ENCODE measurements around the gene NPB. TPM values are rescaled to one million over a fixed set of nuclear protein-coding genes. Genes with fewer than 3 reads are reported as not detected.

NPB gene
- total and polyA plus RNA-seq, 2 donors (not counting 1 experiment from before 2014, with no cell fraction given) = 0.44 TPM; not detected in 1

GRCh38 chr17:81906476-81907218 is 4.6 kb downstream of the NPB start:
- CTCF ChIA-PET = no interaction called here
- WGBS (ENCODE audit: insufficient coverage) = 92% methylated on average over 15 of the region's 15 CpGs
- no peak for ATAC-seq (ENCODE audit: low read depth)

More at GRCh38 chr17:81906476-81907218, 4.6 kb downstream of the NPB start:
- no peak overlapping the region for H3K4me3 ChIP-seq (ENCODE audit: control extremely low read depth in 1 of 5, extremely low read depth in 1 of 5, insufficient read depth in 1 of 5, low read depth in 2 of 5, low read length in 4 of 5)
- H2AFZ ChIP-seq (ENCODE audit: insufficient read depth, low read depth, low read length, poor library complexity, severe bottlenecking) = no peak overlapping the region
- no peak overlapping the region for H3K27ac Mint-ChIP-seq
- H3K79me2 ChIP-seq (ENCODE audit: control insufficient read depth, insufficient read depth, low read length) = peaks cover 24% of the 10 kb centered on the region
- peaks cover 0 to 10% (median 2%) of the 10 kb centered on the region in 4 experiments for H3K27me3 ChIP-seq (replicated peaks in 1 of 4; ENCODE audit: control extremely low read depth in 1 of 4, control insufficient read depth in 3 of 4, insufficient read depth in 4 of 4, low read length in 3 of 4)
- no peaks in the 10 kb centered on the region for H3K27me3 Mint-ChIP-seq
- peaks cover 9% of the 10 kb centered on the region for H3K4me1 Mint-ChIP-seq
- H3K9ac ChIP-seq (ENCODE audit: low read length) = no peak overlapping the region
- peaks cover 22% of the 10 kb centered on the region for H4K20me1 ChIP-seq (ENCODE audit: control insufficient read depth, insufficient read depth, low read length, poor library complexity, severe bottlenecking)
- POLR2A ChIA-PET = no interaction called here
- no peak overlapping the region for H3K4me2 ChIP-seq (replicated peaks; ENCODE audit: low read depth, low read length, poor library complexity, severe bottlenecking)
- peaks cover 0 to 1% (median 0%) of the 10 kb centered on the region in 3 donors for H3K9me3 ChIP-seq (ENCODE audit: control extremely low read depth in 1 of 3, control insufficient read depth in 2 of 3, insufficient read depth in 1 of 3, low read length in 2 of 3)
- H3K27ac ChIP-seq (ENCODE audit: low read length in 2 of 2) = no peak overlapping the region
- no peak for DNase-seq
- peaks cover 0 to 20% of the 10 kb centered on the region in 2 experiments for H3K36me3 ChIP-seq (replicated peaks in 1 of 2; ENCODE audit: control extremely low read depth in 1 of 2, control insufficient read depth in 1 of 2, extremely low read depth in 1 of 2, insufficient read depth in 2 of 2, low read length in 1 of 2)
- H3K9me3 Mint-ChIP-seq (ENCODE audit: insufficient read depth) = no peaks in the 10 kb centered on the region
- peaks cover 14 to 17% of the 10 kb centered on the region in 2 donors for H3K4me1 ChIP-seq (ENCODE audit: control insufficient read depth in 2 of 2, insufficient read depth in 2 of 2, low read length in 2 of 2)
- TF ChIP-seq CTCF (IDR thresholded peaks at IDR 0.05) (no peak), EZH2 (IDR thresholded peaks at IDR 0.05; ENCODE audit: borderline replicate concordance, insufficient read depth, low read depth, low read length, poor library complexity, severe bottlenecking) (no peak)
- H3K4me3 Mint-ChIP-seq = no peak overlapping the region
- intact Hi-C loops (cut with micrococcal nuclease) = no loop called here

All from B cell (primary cell).